ENCODE data around the gene PPP1R12C. TPM values are rescaled to one million over a fixed set of nuclear protein-coding genes. Genes with fewer than 3 reads are reported as not detected.

PPP1R12C gene
- total RNA-seq, 4 donors from 2014 or later, result 30.0 to 149 (median 69.6) TPM

GRCh38 chr19:55149078-55150003, 31.9 kb upstream of the PPP1R12C start, which contains the start of gene TNNT1:
TNNT1 (minus strand) TSS chr19:55149206; CDS start chr19:55147157, 2,049 bp downstream.
- TF ChIP-seq CTCF (IDR thresholded peaks at IDR 0.05; ENCODE audit: low read depth), result no peak

- TF ChIP-seq CTCF (IDR thresholded peaks at IDR 0.05; ENCODE audit: low read depth), result no peak
Observed at GRCh38 chr19:55147545-55148251, 30.3 kb upstream of the PPP1R12C start.

- TF ChIP-seq CTCF (IDR thresholded peaks at IDR 0.05; ENCODE audit: low read depth), result no peak
Observed at GRCh38 chr19:55146705-55147273, 29.4 kb upstream of the PPP1R12C start.

GRCh38 chr19:55146078-55146704, 28.8 kb upstream of the PPP1R12C start:
- TF ChIP-seq CTCF (IDR thresholded peaks at IDR 0.05; ENCODE audit: low read depth), result no peak

GRCh38 chr19:55145232-55145631, 27.8 kb upstream of the PPP1R12C start:
- no peak for TF ChIP-seq CTCF (IDR thresholded peaks at IDR 0.05; ENCODE audit: low read depth)

GRCh38 chr19:55141696-55142095, 24.3 kb upstream of the PPP1R12C start:
- no peak for TF ChIP-seq CTCF (IDR thresholded peaks at IDR 0.05; ENCODE audit: low read depth)
